Endothelial cell (in vitro differentiated cells): ENCODE data around the gene HYAL3. TPM values are rescaled to one million over a fixed set of nuclear protein-coding genes. Genes with fewer than 3 reads are reported as not detected.

Source experiments
- DNase-seq: peaks from one replicate; pipeline ENCODE4 v3.0.0; 2021; ENCODE audit warnings: low spot score
- H3K27ac Mint-ChIP-seq: one replicate; pipeline ENCODE4 v1.8.0; 2021; ENCODE audit warnings: mixed read lengths, inconsistent platforms; ENCODE audit not compliant: unreplicated experiment
- H3K27me3 Mint-ChIP-seq: one replicate; pipeline ENCODE4 v1.8.0; 2021; ENCODE audit warnings: mild to moderate bottlenecking, moderate library complexity, mixed read lengths, inconsistent platforms; ENCODE audit not compliant: unreplicated experiment
- H3K36me3 Mint-ChIP-seq: one replicate; pipeline ENCODE4 v1.8.0; 2021; ENCODE audit warnings: mild to moderate bottlenecking, low read depth, mixed read lengths, inconsistent platforms; ENCODE audit not compliant: unreplicated experiment
- H3K4me1 Mint-ChIP-seq: one replicate; pipeline ENCODE4 v1.8.0; 2021; ENCODE audit warnings: mild to moderate bottlenecking, mixed read lengths, inconsistent platforms; ENCODE audit not compliant: unreplicated experiment
- H3K4me3 Mint-ChIP-seq: one replicate; pipeline ENCODE4 v1.8.0; 2021; ENCODE audit warnings: mild to moderate bottlenecking, mixed read lengths, inconsistent platforms; ENCODE audit not compliant: unreplicated experiment
- H3K9me3 Mint-ChIP-seq: one replicate; pipeline ENCODE4 v1.8.0; 2021; ENCODE audit warnings: mixed read lengths, inconsistent platforms; ENCODE audit not compliant: unreplicated experiment
- total RNA-seq: library from RNA; stranded (reverse); fragmentation: NEBNext Ultra II Directional; extraction: Animal tissue kit (Norgen Biotek cat#: 25700); gene quantifications from one replicate; pipeline ENCODE4 v1.2.1, GENCODE V29; 2021; ENCODE audit not compliant: unreplicated experiment
- TF ChIP-seq, protein P1 (sequence below): fragments of 200-600 bp; sonication (generic); IDR thresholded peaks from one replicate; pipeline ENCODE4 v1.5.0; 2021; ENCODE audit warnings: antibody characterized with exemption; ENCODE audit not compliant: unreplicated experiment

Gene HYAL3
- total RNA-seq, 1 donor from 2014 or later: 12.7 TPM

DNA sequence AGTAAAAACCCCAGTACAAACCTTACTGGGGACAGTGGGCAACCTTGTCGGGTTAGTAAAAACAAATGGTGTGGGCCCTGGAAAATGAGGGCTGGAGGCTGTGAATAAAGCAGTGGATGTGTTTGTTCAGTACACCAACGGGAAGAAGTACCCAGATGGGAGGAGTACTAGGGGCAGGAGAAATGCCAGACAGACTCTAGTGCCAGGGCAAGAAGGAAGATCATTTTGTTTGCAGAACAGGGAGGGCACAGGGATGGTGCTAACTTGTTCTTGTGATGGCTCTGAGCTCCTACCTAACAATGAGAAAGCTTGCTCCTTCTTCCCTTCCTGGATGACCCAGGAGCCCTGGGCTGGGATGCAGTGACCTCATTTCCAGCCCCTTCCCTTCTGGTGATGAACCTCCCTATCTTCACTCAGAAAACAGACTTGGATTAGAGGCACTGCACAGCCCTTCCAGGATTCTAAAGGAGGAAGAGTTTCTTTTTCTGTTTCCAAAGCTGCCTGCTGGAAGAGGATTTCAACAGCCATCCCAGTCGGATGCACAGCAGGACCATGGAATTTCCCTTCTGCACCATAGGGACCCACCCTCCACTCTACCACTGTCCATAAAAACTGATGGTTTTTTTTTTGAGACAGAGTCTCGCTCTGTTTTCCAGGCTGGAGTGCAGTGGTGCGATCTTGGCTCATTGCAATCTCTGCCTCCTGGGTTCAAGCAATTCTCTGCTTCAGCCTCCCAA lies 35.3 kb upstream of the HYAL3 start:
- no peak for DNase-seq
- Mint-ChIP-seq H3K4me1 (peaks cover 34% of the 10 kb centered on the region), H3K4me3 (no peak overlapping the region), H3K9me3 (no peaks in the 10 kb centered on the region), H3K27me3 (peaks cover 15% of the 10 kb centered on the region), H3K27ac (peak overlapping the region; percentile 87), H3K36me3 (peaks cover 15% of the 10 kb centered on the region)
- TF ChIP-seq, protein P1, sequence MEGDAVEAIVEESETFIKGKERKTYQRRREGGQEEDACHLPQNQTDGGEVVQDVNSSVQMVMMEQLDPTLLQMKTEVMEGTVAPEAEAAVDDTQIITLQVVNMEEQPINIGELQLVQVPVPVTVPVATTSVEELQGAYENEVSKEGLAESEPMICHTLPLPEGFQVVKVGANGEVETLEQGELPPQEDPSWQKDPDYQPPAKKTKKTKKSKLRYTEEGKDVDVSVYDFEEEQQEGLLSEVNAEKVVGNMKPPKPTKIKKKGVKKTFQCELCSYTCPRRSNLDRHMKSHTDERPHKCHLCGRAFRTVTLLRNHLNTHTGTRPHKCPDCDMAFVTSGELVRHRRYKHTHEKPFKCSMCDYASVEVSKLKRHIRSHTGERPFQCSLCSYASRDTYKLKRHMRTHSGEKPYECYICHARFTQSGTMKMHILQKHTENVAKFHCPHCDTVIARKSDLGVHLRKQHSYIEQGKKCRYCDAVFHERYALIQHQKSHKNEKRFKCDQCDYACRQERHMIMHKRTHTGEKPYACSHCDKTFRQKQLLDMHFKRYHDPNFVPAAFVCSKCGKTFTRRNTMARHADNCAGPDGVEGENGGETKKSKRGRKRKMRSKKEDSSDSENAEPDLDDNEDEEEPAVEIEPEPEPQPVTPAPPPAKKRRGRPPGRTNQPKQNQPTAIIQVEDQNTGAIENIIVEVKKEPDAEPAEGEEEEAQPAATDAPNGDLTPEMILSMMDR: no peak

DNA sequence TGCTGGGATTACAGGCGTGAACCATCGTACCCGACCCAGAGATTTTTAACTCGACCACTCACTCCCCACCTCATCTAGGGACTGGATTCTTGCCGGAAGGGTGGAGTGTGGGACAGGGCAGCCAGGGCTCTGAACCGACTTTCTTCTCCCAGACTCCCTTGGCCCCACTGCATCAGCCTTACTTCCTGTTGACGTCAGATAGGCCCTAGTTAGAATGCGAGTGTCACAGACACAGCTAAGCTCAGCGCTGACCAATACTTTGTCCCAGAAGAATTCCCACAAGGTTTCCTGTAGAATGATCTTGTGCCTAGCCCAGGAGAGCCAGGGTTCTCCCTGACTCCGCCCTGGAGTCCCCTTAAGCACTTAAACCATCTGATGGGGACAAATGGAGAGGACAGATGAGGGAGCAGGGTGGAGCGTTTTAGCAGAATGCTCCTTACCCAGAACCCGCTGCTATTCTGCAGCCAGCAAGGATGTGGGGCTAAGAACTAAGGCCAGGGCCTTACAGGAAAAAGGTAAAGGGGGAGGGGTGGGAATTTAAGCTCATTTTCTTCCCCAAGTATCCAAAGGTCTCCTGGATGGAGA lies 34.6 kb upstream of the HYAL3 start:
- peak overlapping the region; percentile 62 for H3K4me3 Mint-ChIP-seq
- peaks cover 30% of the 10 kb centered on the region for H3K4me1 Mint-ChIP-seq
- TF ChIP-seq, protein P1: no peak
- H3K36me3 Mint-ChIP-seq: peaks cover 12% of the 10 kb centered on the region
- no peaks in the 10 kb centered on the region for H3K9me3 Mint-ChIP-seq
- peak overlapping the region; percentile 87 for H3K27ac Mint-ChIP-seq
- H3K27me3 Mint-ChIP-seq: peaks cover 9% of the 10 kb centered on the region
- no peak for DNase-seq

DNA sequence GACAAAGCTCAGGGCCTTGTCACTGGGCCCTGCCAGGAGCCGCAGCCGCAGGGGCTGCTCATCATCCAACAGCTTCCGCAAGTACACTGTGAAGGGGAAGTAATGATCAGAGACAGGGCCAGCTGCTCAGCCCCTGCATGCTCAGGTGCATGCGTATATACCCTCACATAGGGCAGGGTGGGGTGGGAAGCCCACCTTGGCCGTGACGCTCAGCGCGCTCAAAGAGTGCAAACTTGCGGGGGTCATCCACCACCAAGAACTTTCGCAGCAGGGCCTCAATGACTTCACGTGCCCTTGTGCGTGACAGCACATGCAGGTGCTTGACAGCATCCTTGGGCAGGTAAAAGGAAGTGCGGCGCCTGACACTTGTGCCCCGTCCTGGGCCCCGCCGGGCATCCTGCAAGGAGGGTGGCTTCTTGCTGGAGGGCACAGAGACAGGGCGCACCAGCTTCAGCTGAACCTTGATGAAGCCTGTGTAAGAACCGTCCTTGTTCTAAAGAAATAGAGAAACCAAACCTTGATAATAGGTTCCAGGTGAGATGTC lies 32.2 kb upstream of the HYAL3 start:
- no peak for DNase-seq
- H3K27me3 Mint-ChIP-seq: peaks cover 5% of the 10 kb centered on the region
- H3K4me3 Mint-ChIP-seq: no peak overlapping the region
- TF ChIP-seq, protein P1: no peak
- no peaks in the 10 kb centered on the region for H3K9me3 Mint-ChIP-seq
- H3K27ac Mint-ChIP-seq: peak overlapping the region; percentile 42
- peaks cover 27% of the 10 kb centered on the region for H3K4me1 Mint-ChIP-seq
- H3K36me3 Mint-ChIP-seq: peaks cover 9% of the 10 kb centered on the region

- Mint-ChIP-seq H3K36me3 (peaks cover 13% of the 10 kb centered on the region), H3K27me3 (peaks cover 5% of the 10 kb centered on the region), H3K27ac (no peak overlapping the region), H3K4me1 (peaks cover 24% of the 10 kb centered on the region), H3K4me3 (no peak overlapping the region), H3K9me3 (no peaks in the 10 kb centered on the region)
- DNase-seq: no peak
- TF ChIP-seq, protein P1: no peak
Measured at GRCh38 chr3:50330330-50330729, 31.1 kb upstream of the HYAL3 start.
